ENCODE data around the gene PAK6.

Gene PAK6

GRCh38 chr15:40293905-40294895 lies 55.3 kb downstream of the PAK6 start:
- no peak for DNase-seq (ENCODE audit: low read depth)

GRCh38 chr15:40295297-40295696 lies 56.4 kb downstream of the PAK6 start:
- DNase-seq (ENCODE audit: low read depth), result no peak

GRCh38 chr15:40295877-40296560 lies 57.2 kb downstream of the PAK6 start:
- DNase-seq (ENCODE audit: low read depth), result no peak

GRCh38 chr15:40296561-40297230 lies 57.8 kb downstream of the PAK6 start:
- DNase-seq (ENCODE audit: low read depth), result no peak

- DNase-seq (ENCODE audit: low read depth), result no peak
Observed at GRCh38 chr15:40297356-40297755, 58.5 kb downstream of the PAK6 start.

GRCh38 chr15:40298216-40298935 lies 59.5 kb downstream of the PAK6 start:
- no peak for DNase-seq (ENCODE audit: low read depth)

GRCh38 chr15:40300367-40300766 lies 61.5 kb downstream of the PAK6 start:
- DNase-seq (ENCODE audit: low read depth), result no peak

GRCh38 chr15:40300771-40301170 lies 61.9 kb downstream of the PAK6 start:
- DNase-seq (ENCODE audit: low read depth), result no peak

GRCh38 chr15:40301467-40302179 lies 62.8 kb downstream of the PAK6 start:
- DNase-seq (ENCODE audit: low read depth), result no peak

GRCh38 chr15:40302288-40302886 lies 63.5 kb downstream of the PAK6 start:
- DNase-seq (ENCODE audit: low read depth), result no peak

GRCh38 chr15:40302981-40303380 lies 64.1 kb downstream of the PAK6 start:
- DNase-seq (ENCODE audit: low read depth), result no peak

- DNase-seq (ENCODE audit: low read depth), result no peak
Observed at GRCh38 chr15:40303576-40303975, 64.7 kb downstream of the PAK6 start.

GRCh38 chr15:40305281-40305680 lies 66.4 kb downstream of the PAK6 start:
- DNase-seq (ENCODE audit: low read depth), result no peak

- DNase-seq (ENCODE audit: low read depth), result no peak
Observed at GRCh38 chr15:40306371-40306770, 67.5 kb downstream of the PAK6 start.

GRCh38 chr15:40306908-40307307 lies 68.0 kb downstream of the PAK6 start:
- no peak for DNase-seq (ENCODE audit: low read depth)

GRCh38 chr15:40307421-40308211 lies 68.8 kb downstream of the PAK6 start, which contains the start of gene PLCB2:
Gene PLCB2, minus strand, starts transcription at chr15:40307935. Its CDS starts 263 bp downstream, at chr15:40307672.
- no peak for DNase-seq (ENCODE audit: low read depth)

GRCh38 chr15:40309344-40309862 lies 70.5 kb downstream of the PAK6 start:
- DNase-seq (ENCODE audit: low read depth), result no peak

- DNase-seq (ENCODE audit: low read depth), result no peak
Observed at GRCh38 chr15:40310001-40310959, 71.4 kb downstream of the PAK6 start.
